ENCODE results near the gene CLEC16A.
A peak's percentile ranks its signal among the peaks of the same experiment; 100 is the strongest.
"Not testable (repeated sequence)": the region's sequence is repeated elsewhere in the genome, so short reads cannot be mapped to it uniquely, and the experiment has no call there.

Gene CLEC16A

GRCh38 chr16:10940501-10941079, 3.8 kb upstream of the CLEC16A start:
- no peak for DNase-seq

DNA sequence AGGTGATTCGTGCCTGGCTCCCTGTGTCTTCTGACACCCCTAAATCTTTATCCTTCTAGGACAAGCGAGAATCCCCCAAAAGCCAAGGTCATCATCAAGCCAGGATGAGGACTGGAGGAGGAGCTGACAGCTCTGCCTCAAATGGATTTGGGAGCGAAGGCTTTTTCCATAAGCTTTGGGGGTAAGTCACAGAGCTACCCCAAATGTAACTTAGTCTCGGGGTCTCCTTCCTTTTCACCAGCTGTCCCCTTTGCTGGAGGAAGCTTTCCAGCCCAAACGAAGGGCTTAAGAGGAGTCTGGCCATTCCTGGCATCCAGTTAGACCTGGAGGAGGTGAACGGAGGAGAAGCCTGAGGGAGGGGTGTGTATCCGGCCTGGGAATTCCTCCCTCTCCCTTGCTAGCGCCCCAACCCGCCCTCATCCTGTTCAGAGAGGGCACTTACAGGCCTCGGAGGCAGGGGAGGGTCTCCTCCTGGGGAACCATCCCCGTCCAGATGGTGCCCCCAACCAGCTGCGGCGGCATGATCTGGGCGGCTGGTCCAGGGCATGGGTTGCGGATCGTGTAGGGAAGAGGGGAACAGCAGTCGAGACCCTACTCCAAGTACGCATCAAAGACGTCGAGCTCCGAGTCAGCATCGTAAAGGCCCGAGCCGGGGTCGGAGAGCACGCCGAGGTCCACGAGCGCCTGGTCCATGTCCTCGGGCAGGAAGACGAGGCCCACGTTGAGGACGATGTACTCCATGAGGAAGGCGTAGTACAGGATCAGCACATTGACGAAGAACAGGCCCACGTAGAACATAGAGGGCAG, 3.0 kb upstream of the CLEC16A start:
- no peak for DNase-seq

DNA sequence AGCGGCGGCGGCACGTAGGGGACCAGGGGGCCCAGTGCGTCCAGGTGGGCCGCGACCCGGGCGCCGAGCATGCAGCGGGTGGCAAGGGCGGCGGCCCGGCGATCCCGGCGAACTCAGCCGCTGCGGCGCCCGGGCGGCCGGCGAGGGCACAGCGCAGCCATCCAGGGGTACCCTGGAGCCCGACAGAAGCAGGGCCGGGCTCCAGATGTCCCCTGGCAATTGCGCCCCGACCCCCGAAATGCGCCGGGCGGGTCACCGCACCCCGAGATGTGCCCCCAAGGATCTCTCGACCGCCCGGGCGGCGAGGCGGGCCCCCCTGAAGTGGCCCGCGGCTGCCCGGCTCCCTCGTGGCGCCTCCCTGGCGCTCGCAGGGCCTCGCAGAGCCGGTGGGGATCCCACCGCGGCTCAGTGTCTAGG, 2.4 kb upstream of the CLEC16A start:
- DNase-seq, result not testable (repeated sequence)

- peak; percentile 60 for DNase-seq
Measured at GRCh38 chr16:10942352-10943063, 1.9 kb upstream of the CLEC16A start, which contains the start of gene DEXI. TSS of gene DEXI (minus strand) at chr16:10942468. CDS start at chr16:10942005, 463 bp downstream.

DNA sequence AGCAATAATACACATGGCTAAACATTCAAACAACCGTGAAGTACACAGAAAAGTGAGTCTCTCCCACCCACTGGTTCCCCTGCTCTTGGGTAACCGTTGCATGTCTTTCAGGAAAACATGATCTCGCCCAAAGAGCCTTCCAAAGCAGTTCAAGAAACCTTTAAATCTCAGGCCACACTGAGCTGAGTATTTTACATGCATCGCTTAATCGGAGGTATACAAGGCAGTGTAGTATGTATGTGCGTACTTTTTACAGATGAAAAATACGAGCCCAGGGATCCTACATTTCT, 1.4 kb upstream of the CLEC16A start:
- DNase-seq, result no peak

GRCh38 chr16:10945065-10945787, 862 bp downstream of the CLEC16A start:
- no peak for DNase-seq

DNA sequence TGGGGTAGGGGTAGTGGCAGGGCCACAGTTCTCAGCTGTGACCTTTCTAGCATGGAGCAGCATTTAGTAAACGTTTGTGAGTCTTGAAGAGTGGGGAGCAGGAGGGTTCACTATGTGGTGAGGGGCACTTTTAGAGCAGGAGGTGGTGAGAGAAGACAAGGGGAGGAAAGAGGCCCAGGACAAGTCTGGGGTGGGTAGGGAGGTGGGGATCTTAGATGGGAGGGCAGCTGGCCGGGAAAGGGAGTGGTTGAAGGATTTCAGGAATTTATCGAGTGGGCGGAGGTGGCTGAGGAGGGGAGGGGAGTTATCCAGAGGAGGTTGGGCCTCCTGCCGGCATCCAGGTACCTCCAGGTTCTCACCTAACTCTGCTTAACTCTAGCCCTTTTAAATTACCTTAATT, 1.9 kb downstream of the CLEC16A start:
- no peak for DNase-seq

GRCh38 chr16:10947211-10947787, 2.9 kb downstream of the CLEC16A start:
- no peak for DNase-seq

- no peak for DNase-seq
Measured at GRCh38 chr16:10949424-10949970, 5.1 kb downstream of the CLEC16A start.

GRCh38 chr16:10950393-10950792, 6.0 kb downstream of the CLEC16A start:
- no peak for DNase-seq

- DNase-seq, result no peak
Measured at GRCh38 chr16:10951026-10951425, 6.7 kb downstream of the CLEC16A start.

GRCh38 chr16:10954903-10955302, 10.5 kb downstream of the CLEC16A start:
- no peak for DNase-seq

- no peak for DNase-seq
Measured at GRCh38 chr16:10957771-10958482, 13.6 kb downstream of the CLEC16A start.

DNA sequence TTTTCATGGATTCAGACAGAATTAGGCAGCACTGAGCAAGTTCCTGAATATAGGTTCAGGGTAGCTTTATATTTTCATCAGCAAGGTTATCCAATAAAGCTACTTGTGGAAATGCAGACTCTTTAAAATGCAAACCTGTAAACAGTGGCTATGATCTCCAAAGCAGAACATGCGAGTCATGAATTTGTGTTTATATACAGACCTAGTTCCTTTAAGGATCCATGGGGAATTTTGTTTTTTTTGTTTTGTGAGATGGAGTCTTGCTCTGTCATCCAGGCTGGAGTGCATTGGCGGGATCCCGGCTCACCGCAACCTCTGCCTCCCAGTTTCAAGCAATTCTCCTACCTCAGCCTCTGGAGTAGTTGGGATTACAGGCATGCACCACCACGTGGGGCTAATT, 14.8 kb downstream of the CLEC16A start:
- DNase-seq, result no peak

DNA sequence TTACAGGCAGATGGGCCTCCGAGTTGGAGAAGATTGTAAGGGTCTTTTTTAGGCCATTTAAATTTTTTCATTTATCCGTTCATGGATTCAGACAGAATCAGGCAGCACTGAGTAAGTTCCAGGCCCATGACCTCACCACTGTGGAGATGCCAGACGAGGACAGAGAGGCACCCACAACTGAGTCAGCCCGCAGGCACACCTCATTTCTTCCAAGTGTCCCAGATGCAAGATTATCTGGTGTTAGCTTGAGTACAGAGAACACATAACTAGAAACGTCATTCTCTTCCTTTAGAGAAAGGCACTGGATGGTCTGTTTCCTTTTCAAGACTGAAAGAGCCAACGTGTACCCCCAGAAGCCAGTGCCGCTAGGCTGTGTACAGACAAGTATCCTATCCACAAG, 16.9 kb downstream of the CLEC16A start:
- DNase-seq, result no peak

- DNase-seq, result peak; percentile 68
Measured at GRCh38 chr16:10964039-10964890, 19.9 kb downstream of the CLEC16A start.

- no peak for DNase-seq
Measured at GRCh38 chr16:10964891-10965326, 20.5 kb downstream of the CLEC16A start.

GRCh38 chr16:10965440-10966061, 21.2 kb downstream of the CLEC16A start:
- no peak for DNase-seq

DNA sequence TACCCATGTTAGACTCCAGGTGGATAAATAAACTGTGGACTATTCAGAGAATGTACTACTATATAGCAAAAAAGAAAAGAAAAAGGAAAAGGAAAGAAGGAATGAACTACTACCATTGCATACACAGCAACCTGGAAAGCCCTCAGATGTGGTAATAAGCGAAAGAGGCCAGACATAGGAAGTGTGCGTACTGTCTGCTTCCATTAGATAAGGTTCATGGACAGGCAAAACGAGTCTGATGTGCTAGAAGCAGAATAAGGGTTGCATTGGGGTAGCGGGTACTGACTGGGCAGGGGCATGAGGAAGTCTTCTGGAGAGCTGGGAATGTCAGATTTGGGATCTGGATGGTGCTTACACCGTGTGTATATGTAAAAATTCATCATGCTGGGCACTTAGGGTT, 21.8 kb downstream of the CLEC16A start:
- no peak for DNase-seq

DNA sequence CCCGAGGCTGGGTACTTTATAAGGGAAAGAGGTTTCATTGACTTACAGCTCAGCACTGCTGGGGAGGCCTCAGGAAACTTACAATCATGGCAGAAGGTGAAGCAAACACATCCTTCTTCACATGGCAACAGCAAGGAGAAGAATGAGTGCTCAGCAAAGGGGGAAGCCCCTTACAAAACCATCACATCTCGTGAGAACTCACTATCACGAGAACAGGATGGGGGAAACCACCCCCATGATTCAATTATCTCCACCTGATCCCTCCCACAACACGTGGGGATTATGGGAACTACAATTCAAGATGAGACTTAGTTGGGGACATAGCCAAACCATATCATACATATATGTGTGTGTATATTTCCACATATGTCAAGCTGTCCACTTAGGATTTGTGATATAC, 22.2 kb downstream of the CLEC16A start:
- not testable (repeated sequence) for DNase-seq

DNA sequence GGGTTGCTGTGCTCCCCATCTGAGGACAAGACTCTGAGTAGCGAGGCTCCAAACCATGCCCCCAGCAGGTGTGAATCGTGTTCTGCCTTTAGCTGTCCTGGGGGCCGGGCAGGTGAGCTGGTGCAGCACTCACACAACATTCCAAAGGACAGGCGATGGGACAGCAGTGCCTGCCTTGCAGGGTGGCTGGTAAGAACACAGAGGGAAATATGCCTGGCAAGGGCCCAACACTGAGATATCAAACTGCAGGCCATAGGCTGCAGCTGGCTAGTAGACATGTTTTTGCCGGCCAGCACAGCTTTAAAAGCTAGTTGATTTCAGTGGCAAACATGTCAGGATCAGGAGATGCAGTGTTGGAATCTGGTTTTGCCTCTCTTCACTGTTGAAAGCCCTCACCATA, 23.6 kb downstream of the CLEC16A start:
- no peak for DNase-seq

All from DMS79 (cell line).